ENCODE results near the gene CD33.

Gene CD33

DNA sequence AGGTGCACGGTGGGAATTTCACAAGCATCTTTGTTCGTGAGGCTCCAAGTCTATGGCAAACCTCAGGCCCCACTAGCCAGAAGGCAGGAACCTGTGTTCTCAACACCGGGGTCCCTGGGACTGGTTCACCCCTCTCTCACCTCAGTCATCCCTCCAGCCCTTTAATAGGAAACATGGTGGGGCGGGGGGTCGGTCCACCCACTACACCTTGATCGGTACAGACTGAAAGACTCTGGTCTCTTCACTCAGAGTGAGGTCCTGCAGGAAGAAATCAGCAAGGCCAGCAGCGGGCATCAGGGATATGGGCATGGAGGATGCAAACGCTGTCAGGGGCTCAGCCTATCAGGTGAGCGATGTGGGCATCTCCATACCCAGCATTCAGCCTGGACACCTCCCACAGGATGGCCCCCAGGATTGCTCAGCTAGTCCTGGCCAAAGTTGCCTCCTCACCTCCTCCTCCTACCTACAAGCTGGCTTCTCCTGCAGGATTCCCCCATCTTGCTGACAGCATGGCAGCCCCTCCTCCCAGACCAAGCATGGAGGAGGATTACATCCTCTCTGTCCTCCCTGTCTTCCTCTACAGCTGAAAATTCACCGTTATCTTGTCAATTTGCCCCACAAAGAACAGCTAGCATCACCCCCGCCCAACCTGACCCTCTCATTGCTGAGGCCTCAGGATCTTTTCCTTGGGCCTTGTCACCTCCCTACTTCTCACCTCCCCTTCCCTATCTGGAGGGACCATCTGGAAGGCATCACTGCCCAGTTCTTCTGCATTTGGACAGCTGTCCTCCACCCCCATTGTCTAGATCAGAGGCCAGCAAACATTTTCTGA lies 37.3 kb upstream of the CD33 start:
- Histone ChIP-seq H3K9me3 (ENCODE audit: low read depth, low read length) (no peaks in the 10 kb centered on the region), H3K36me3 (ENCODE audit: insufficient read depth, low read length) (no peaks in the 10 kb centered on the region), H3K27ac (no peak overlapping the region), H3K9ac (ENCODE audit: insufficient read length) (no peak overlapping the region), H3K4me3 (no peak overlapping the region)
- no peak for DNase-seq (ENCODE audit: low read depth, low spot score)
- TF ChIP-seq POLR2AphosphoS5 (IDR thresholded peaks at IDR 0.05; ENCODE audit: borderline replicate concordance, low read depth, low read length) (no peak), FOXP2 (optimal IDR thresholded peaks at IDR 0.05; ENCODE audit: control extremely low read depth, extremely low read length, insufficient read depth) (no peak), EZH2 (IDR thresholded peaks at IDR 0.05) (no peak)

DNA sequence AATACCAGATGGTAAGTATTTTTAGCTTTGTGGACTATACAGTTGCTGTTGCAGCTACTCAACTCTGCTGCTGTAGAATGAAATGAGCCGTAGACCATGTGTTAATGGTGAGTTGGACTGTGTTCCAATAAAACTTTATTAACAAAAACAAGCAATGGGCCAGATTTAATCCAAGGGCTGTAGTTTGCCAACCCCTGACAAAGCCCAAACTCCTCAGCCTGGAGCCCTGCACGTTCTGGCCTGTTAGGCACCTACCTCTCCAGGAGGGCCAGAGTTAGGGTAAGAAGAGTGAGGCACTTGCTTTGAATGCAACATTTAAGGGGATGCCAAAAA lies 36.7 kb upstream of the CD33 start:
- Histone ChIP-seq H3K36me3 (ENCODE audit: insufficient read depth, low read length) (no peaks in the 10 kb centered on the region), H3K9ac (ENCODE audit: insufficient read length) (no peak overlapping the region), H3K9me3 (ENCODE audit: low read depth, low read length) (no peaks in the 10 kb centered on the region), H3K4me3 (no peak overlapping the region), H3K27ac (no peak overlapping the region)
- TF ChIP-seq EZH2 (IDR thresholded peaks at IDR 0.05) (no peak), POLR2AphosphoS5 (IDR thresholded peaks at IDR 0.05; ENCODE audit: borderline replicate concordance, low read depth, low read length) (no peak), FOXP2 (optimal IDR thresholded peaks at IDR 0.05; ENCODE audit: control extremely low read depth, extremely low read length, insufficient read depth) (no peak)
- DNase-seq (ENCODE audit: low read depth, low spot score), result no peak

DNA sequence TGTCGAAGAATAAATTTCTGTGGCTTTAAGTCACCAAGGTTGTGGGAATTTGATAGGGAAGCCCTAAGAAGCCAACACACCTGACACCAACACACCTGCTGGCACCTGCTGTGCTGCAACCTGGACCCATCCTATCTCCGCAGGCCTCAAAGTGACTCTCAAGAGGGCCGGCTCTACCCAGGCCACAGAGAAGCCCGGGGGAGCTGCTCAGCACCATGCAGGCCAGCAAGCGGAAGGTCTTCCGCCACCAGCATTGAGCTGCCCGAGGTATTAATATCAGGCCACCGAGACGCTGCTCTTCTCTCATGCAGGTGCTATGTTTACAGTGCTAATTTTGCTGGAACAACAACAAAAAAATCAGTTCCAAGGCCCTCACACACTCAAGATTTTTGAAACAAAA lies 32.2 kb upstream of the CD33 start:
- no peaks in the 10 kb centered on the region for H3K36me3 ChIP-seq (ENCODE audit: insufficient read depth, low read length)
- DNase-seq (ENCODE audit: low read depth, low spot score), result no peak
- TF ChIP-seq POLR2AphosphoS5 (IDR thresholded peaks at IDR 0.05; ENCODE audit: borderline replicate concordance, low read depth, low read length), result no peak
- no peak for TF ChIP-seq EZH2 (IDR thresholded peaks at IDR 0.05)
- TF ChIP-seq FOXP2 (optimal IDR thresholded peaks at IDR 0.05; ENCODE audit: control extremely low read depth, extremely low read length, insufficient read depth), result no peak
- no peak overlapping the region for H3K27ac ChIP-seq
- H3K9ac ChIP-seq (ENCODE audit: insufficient read length), result no peak overlapping the region
- H3K4me3 ChIP-seq, result no peak overlapping the region
- no peaks in the 10 kb centered on the region for H3K9me3 ChIP-seq (ENCODE audit: low read depth, low read length)

DNA sequence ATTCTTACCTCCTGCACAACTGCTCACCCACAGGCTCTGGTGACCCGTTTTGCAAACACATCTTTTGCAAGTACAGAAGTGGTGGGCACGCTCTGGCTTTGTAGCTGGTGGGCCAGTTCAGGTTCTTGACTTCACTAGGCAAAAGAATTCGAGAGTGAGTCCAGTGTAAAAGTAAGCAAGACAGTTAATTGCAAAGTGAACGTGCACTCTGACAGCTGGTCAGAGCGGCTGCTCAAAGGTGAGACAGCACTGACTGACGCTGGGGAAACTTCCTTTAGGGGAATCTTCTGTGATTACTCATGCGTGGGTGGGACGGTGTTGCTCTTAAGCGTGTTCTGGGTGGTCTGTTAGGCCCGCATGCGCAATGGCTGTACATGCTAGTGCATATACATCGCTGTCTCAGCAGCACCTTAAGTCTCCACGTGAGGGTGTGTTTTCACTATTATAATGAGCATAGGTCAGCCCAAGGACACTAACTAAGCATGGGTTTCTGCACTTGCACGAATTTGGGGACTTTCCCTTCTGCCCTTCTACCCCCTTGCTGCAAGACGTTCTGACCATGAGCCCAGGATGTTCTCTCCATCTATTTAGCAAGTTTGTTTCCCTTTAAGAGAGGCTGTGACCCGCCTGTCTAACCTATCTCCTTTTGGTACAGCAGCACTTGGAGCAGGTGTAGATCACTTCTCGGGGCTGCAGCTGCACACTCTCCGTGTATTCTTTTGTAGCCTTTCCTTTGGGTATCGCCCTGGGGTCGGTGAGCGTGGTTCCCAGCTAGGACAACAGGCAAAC lies 30.2 kb upstream of the CD33 start:
- no peak overlapping the region for H3K4me3 ChIP-seq
- H3K9ac ChIP-seq (ENCODE audit: insufficient read length), result no peak overlapping the region
- DNase-seq (ENCODE audit: low read depth, low spot score), result no peak
- no peaks in the 10 kb centered on the region for H3K36me3 ChIP-seq (ENCODE audit: insufficient read depth, low read length)
- TF ChIP-seq POLR2AphosphoS5 (IDR thresholded peaks at IDR 0.05; ENCODE audit: borderline replicate concordance, low read depth, low read length) (no peak), FOXP2 (optimal IDR thresholded peaks at IDR 0.05; ENCODE audit: control extremely low read depth, extremely low read length, insufficient read depth) (no peak), EZH2 (IDR thresholded peaks at IDR 0.05) (no peak)
- no peak overlapping the region for H3K27ac ChIP-seq
- H3K9me3 ChIP-seq (ENCODE audit: low read depth, low read length), result no peaks in the 10 kb centered on the region

DNA sequence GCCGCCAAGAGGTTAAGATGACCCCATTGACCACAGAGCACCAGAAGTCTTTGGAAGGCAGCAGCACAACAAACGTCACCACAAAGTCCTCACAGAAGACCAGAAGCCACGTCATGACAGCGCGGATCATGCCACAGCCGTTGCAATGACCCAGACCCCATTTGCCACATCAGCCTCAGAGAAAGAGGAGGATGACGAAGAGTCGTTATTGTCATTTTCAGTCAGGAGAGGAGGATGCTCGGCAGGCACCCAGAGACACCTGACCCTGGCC lies 29.6 kb upstream of the CD33 start:
- no peak overlapping the region for H3K27ac ChIP-seq
- DNase-seq (ENCODE audit: low read depth, low spot score), result no peak
- no peaks in the 10 kb centered on the region for H3K9me3 ChIP-seq (ENCODE audit: low read depth, low read length)
- H3K36me3 ChIP-seq (ENCODE audit: insufficient read depth, low read length), result no peaks in the 10 kb centered on the region
- no peak overlapping the region for H3K4me3 ChIP-seq
- no peak overlapping the region for H3K9ac ChIP-seq (ENCODE audit: insufficient read length)
- TF ChIP-seq FOXP2 (optimal IDR thresholded peaks at IDR 0.05; ENCODE audit: control extremely low read depth, extremely low read length, insufficient read depth), result no peak
- TF ChIP-seq EZH2 (IDR thresholded peaks at IDR 0.05), result no peak
- TF ChIP-seq POLR2AphosphoS5 (IDR thresholded peaks at IDR 0.05; ENCODE audit: borderline replicate concordance, low read depth, low read length), result no peak

DNA sequence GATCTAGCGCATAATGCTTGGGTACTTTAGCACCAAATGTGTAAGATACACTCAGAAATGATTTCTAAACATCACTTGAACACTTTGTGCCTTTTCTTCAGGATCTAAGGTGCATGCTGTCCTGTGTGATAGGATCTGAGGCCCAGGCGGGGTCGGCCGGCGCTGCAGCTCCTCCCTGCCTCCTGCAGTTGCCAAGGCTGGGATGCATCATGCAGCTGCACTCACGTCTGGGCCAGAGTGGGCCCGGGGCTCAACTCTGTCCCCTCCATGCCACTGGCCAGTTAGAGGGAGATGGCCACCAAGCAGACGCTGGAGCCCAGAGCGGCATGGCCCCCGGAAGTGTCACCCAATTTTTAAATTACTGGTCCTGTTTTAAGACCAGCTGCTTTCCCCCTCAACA lies 29.3 kb upstream of the CD33 start:
- no peak overlapping the region for H3K9ac ChIP-seq (ENCODE audit: insufficient read length)
- no peaks in the 10 kb centered on the region for H3K36me3 ChIP-seq (ENCODE audit: insufficient read depth, low read length)
- H3K9me3 ChIP-seq (ENCODE audit: low read depth, low read length), result no peaks in the 10 kb centered on the region
- H3K27ac ChIP-seq, result no peak overlapping the region
- TF ChIP-seq FOXP2 (optimal IDR thresholded peaks at IDR 0.05; ENCODE audit: control extremely low read depth, extremely low read length, insufficient read depth), result no peak
- TF ChIP-seq POLR2AphosphoS5 (IDR thresholded peaks at IDR 0.05; ENCODE audit: borderline replicate concordance, low read depth, low read length), result no peak
- no peak for TF ChIP-seq EZH2 (IDR thresholded peaks at IDR 0.05)
- no peak for DNase-seq (ENCODE audit: low read depth, low spot score)
- no peak overlapping the region for H3K4me3 ChIP-seq

DNA sequence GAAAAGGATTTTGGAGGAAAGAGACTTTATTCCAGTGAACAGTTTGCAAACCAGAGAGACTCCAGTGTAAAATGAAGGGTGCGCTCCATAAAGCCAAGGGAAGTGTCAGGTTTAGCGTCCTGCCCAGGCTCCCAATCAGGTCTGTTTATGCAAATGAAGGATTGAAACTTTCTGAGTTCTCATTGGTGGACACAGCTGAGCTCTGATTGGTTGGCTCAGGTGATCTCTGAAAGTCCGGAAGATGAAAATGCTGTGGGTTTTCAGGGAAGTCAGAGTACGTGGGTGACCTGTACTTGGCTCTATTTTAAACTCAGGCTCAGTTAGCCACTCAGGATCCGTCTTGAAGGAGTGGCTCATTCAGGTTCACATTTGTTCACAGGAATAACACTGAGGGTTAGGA lies 28.7 kb upstream of the CD33 start:
- no peaks in the 10 kb centered on the region for H3K9me3 ChIP-seq (ENCODE audit: low read depth, low read length)
- H3K9ac ChIP-seq (ENCODE audit: insufficient read length), result no peak overlapping the region
- no peak overlapping the region for H3K4me3 ChIP-seq
- DNase-seq (ENCODE audit: low read depth, low spot score), result no peak
- no peaks in the 10 kb centered on the region for H3K36me3 ChIP-seq (ENCODE audit: insufficient read depth, low read length)
- TF ChIP-seq FOXP2 (optimal IDR thresholded peaks at IDR 0.05; ENCODE audit: control extremely low read depth, extremely low read length, insufficient read depth), result no peak
- TF ChIP-seq POLR2AphosphoS5 (IDR thresholded peaks at IDR 0.05; ENCODE audit: borderline replicate concordance, low read depth, low read length), result no peak
- no peak for TF ChIP-seq EZH2 (IDR thresholded peaks at IDR 0.05)
- no peak overlapping the region for H3K27ac ChIP-seq

DNA sequence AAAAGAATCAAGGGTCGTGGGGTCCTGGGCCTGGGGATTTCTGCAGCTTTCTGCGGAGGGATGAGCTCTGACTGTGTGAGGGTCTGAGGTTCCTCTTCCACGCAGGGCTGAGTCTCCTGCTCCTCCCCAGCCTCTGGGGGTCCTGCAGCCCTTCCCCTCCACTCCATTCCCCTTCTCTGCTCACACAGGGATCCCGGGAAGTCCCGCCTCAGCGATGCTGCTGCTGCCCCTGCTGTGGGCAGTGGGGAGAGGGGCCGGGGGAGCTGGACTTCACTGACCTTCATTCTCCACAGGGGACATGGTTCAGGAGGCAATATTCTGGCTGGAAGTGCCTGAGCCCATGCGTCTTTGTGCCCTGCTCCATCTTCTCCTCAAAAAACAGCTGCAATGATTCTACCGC lies 26.2 kb upstream of the CD33 start:
- TF ChIP-seq EZH2 (IDR thresholded peaks at IDR 0.05) (no peak), POLR2AphosphoS5 (IDR thresholded peaks at IDR 0.05; ENCODE audit: borderline replicate concordance, low read depth, low read length) (no peak), FOXP2 (optimal IDR thresholded peaks at IDR 0.05; ENCODE audit: control extremely low read depth, extremely low read length, insufficient read depth) (no peak)
- Histone ChIP-seq H3K27ac (no peak overlapping the region), H3K9me3 (ENCODE audit: low read depth, low read length) (no peaks in the 10 kb centered on the region), H3K4me3 (no peak overlapping the region), H3K36me3 (ENCODE audit: insufficient read depth, low read length) (no peaks in the 10 kb centered on the region), H3K9ac (ENCODE audit: insufficient read length) (no peak overlapping the region)
- DNase-seq (ENCODE audit: low read depth, low spot score), result no peak

Data from SK-N-MC (cell line).